ENCODE data around the gene PRICKLE2. TPM values are rescaled to one million over a fixed set of nuclear protein-coding genes. Genes with fewer than 3 reads are reported as not detected.
A peak's percentile ranks its signal among the peaks of the same experiment; 100 is the strongest.

PRICKLE2 gene
- total RNA-seq, 1 donor from 2014 or later, result 84.4 TPM

GRCh38 chr3:64086479-64087252, 138.6 kb downstream of the PRICKLE2 start:
- Mint-ChIP-seq H3K27ac (ENCODE audit: unreplicated experiment) (peak overlapping the region; percentile 16), H3K27me3 (ENCODE audit: low read depth, unreplicated experiment) (no peaks in the 10 kb centered on the region), H3K4me1 (ENCODE audit: low read depth, unreplicated experiment) (peaks cover 22% of the 10 kb centered on the region), H3K4me3 (ENCODE audit: unreplicated experiment) (no peak overlapping the region), H3K36me3 (ENCODE audit: low read depth, unreplicated experiment) (no peaks in the 10 kb centered on the region), H3K9me3 (ENCODE audit: unreplicated experiment) (peaks cover 5% of the 10 kb centered on the region)
- DNase-seq (ENCODE audit: low read depth), result no peak
- H3K27ac ChIP-seq (ENCODE audit: low read depth, low read length), result no peak overlapping the region
- H3K36me3 ChIP-seq (ENCODE audit: insufficient read depth, low read length), result no peaks in the 10 kb centered on the region
- no peak overlapping the region for H2AFZ ChIP-seq (ENCODE audit: low read depth, low read length)
- no peak overlapping the region for H3K9ac ChIP-seq (ENCODE audit: low read length)
- no peak for TF ChIP-seq EZH2 (IDR thresholded peaks at IDR 0.05; ENCODE audit: insufficient read depth, low read length)
- no peak for TF ChIP-seq CTCF (IDR thresholded peaks at IDR 0.05; ENCODE audit: insufficient read depth, low read depth, low read length)
- H3K9me3 ChIP-seq (ENCODE audit: insufficient read depth, low read depth, low read length), result no peaks in the 10 kb centered on the region
- H3K4me2 ChIP-seq (ENCODE audit: low read length), result no peak overlapping the region
- peaks cover 17% of the 10 kb centered on the region for H3K4me1 ChIP-seq (ENCODE audit: insufficient read depth, low read length)
- H3K4me3 ChIP-seq (ENCODE audit: insufficient read depth, low read depth, low read length), result no peak overlapping the region
- no peak for FAIRE-seq
- no peaks in the 10 kb centered on the region for H3K79me2 ChIP-seq (ENCODE audit: insufficient read depth, low read length)
- no peaks in the 10 kb centered on the region for H3K27me3 ChIP-seq (ENCODE audit: insufficient read depth, low read length)
- no peaks in the 10 kb centered on the region for H4K20me1 ChIP-seq (ENCODE audit: insufficient read depth, low read length)

GRCh38 chr3:64084640-64085039, 140.6 kb downstream of the PRICKLE2 start:
- no peaks in the 10 kb centered on the region for H3K79me2 ChIP-seq (ENCODE audit: insufficient read depth, low read length)
- peak; percentile 83 for FAIRE-seq
- Mint-ChIP-seq H3K36me3 (ENCODE audit: low read depth, unreplicated experiment) (no peaks in the 10 kb centered on the region), H3K27ac (ENCODE audit: unreplicated experiment) (peak overlapping the region; percentile 89), H3K27me3 (ENCODE audit: low read depth, unreplicated experiment) (no peaks in the 10 kb centered on the region), H3K4me3 (ENCODE audit: unreplicated experiment) (no peak overlapping the region), H3K9me3 (ENCODE audit: unreplicated experiment) (peaks cover 5% of the 10 kb centered on the region), H3K4me1 (ENCODE audit: low read depth, unreplicated experiment) (peaks cover 23% of the 10 kb centered on the region)
- peak overlapping the region; percentile 17 for H3K4me2 ChIP-seq (ENCODE audit: low read length)
- no peaks in the 10 kb centered on the region for H3K9me3 ChIP-seq (ENCODE audit: insufficient read depth, low read depth, low read length)
- no peak overlapping the region for H2AFZ ChIP-seq (ENCODE audit: low read depth, low read length)
- H3K4me3 ChIP-seq (ENCODE audit: insufficient read depth, low read depth, low read length), result no peak overlapping the region
- peak overlapping the region; percentile 7 for H3K9ac ChIP-seq (ENCODE audit: low read length)
- no peaks in the 10 kb centered on the region for H3K27me3 ChIP-seq (ENCODE audit: insufficient read depth, low read length)
- H3K36me3 ChIP-seq (ENCODE audit: insufficient read depth, low read length), result no peaks in the 10 kb centered on the region
- H3K27ac ChIP-seq (ENCODE audit: low read depth, low read length), result peak overlapping the region; percentile 73
- H4K20me1 ChIP-seq (ENCODE audit: insufficient read depth, low read length), result no peaks in the 10 kb centered on the region
- peaks cover 17% of the 10 kb centered on the region for H3K4me1 ChIP-seq (ENCODE audit: insufficient read depth, low read length)
- TF ChIP-seq EZH2 (IDR thresholded peaks at IDR 0.05; ENCODE audit: insufficient read depth, low read length) (no peak), CTCF (IDR thresholded peaks at IDR 0.05; ENCODE audit: insufficient read depth, low read depth, low read length) (no peak)
- peak; percentile 85 for DNase-seq (ENCODE audit: low read depth)

GRCh38 chr3:64083575-64083974, 141.7 kb downstream of the PRICKLE2 start:
- Histone ChIP-seq H3K36me3 (ENCODE audit: insufficient read depth, low read length) (no peaks in the 10 kb centered on the region), H3K4me1 (ENCODE audit: insufficient read depth, low read length) (peaks cover 17% of the 10 kb centered on the region), H3K4me2 (ENCODE audit: low read length) (peak overlapping the region; percentile 17), H3K79me2 (ENCODE audit: insufficient read depth, low read length) (no peaks in the 10 kb centered on the region), H2AFZ (ENCODE audit: low read depth, low read length) (no peak overlapping the region), H3K4me3 (ENCODE audit: insufficient read depth, low read depth, low read length) (no peak overlapping the region), H3K27me3 (ENCODE audit: insufficient read depth, low read length) (no peaks in the 10 kb centered on the region), H3K9me3 (ENCODE audit: insufficient read depth, low read depth, low read length) (no peaks in the 10 kb centered on the region), H3K27ac (ENCODE audit: low read depth, low read length) (no peak overlapping the region), H4K20me1 (ENCODE audit: insufficient read depth, low read length) (no peaks in the 10 kb centered on the region), H3K9ac (ENCODE audit: low read length) (no peak overlapping the region)
- H3K36me3 Mint-ChIP-seq (ENCODE audit: low read depth, unreplicated experiment), result no peaks in the 10 kb centered on the region
- H3K27ac Mint-ChIP-seq (ENCODE audit: unreplicated experiment), result peak overlapping the region; percentile 89
- peaks cover 22% of the 10 kb centered on the region for H3K4me1 Mint-ChIP-seq (ENCODE audit: low read depth, unreplicated experiment)
- no peak for FAIRE-seq
- no peak overlapping the region for H3K4me3 Mint-ChIP-seq (ENCODE audit: unreplicated experiment)
- TF ChIP-seq EZH2 (IDR thresholded peaks at IDR 0.05; ENCODE audit: insufficient read depth, low read length) (no peak), CTCF (IDR thresholded peaks at IDR 0.05; ENCODE audit: insufficient read depth, low read depth, low read length) (no peak)
- peaks cover 5% of the 10 kb centered on the region for H3K9me3 Mint-ChIP-seq (ENCODE audit: unreplicated experiment)
- no peak for DNase-seq (ENCODE audit: low read depth)
- H3K27me3 Mint-ChIP-seq (ENCODE audit: low read depth, unreplicated experiment), result peaks cover 3% of the 10 kb centered on the region
